GM12865 (cell line): ENCODE data around the gene MAP3K13.
"Not testable (repeated sequence)": the region's sequence is repeated elsewhere in the genome, so short reads cannot be mapped to it uniquely, and the experiment has no call there.

Source experiments
- DNase-seq: peaks from one replicate; pipeline ENCODE4 v3.0.0; 2010; ENCODE audit warnings: low read depth
- H3K4me3 ChIP-seq: 2 replicates; pipeline ENCODE4 v1.5.1; 2011; ENCODE audit warnings: mild to moderate bottlenecking, low read depth, low read length, control low read depth
- CTCF ChIP-seq: IDR thresholded peaks from 2 replicates; pipeline ENCODE4 v1.5.1; 2011; ENCODE audit warnings: low read length, control low read depth, low read depth, inconsistent platforms; ENCODE audit not compliant: insufficient read depth; ENCODE audit errors: missing control alignments

The MAP3K13 gene

GRCh38 chr3:185442031-185442430 is 79.1 kb downstream of the MAP3K13 start:
- no peak for TF ChIP-seq CTCF
- H3K4me3 ChIP-seq = no peak overlapping the region
- DNase-seq = no peak

- H3K4me3 ChIP-seq = no peak overlapping the region
- TF ChIP-seq CTCF = no peak
- DNase-seq = no peak
These were observed 81.4 kb downstream of the MAP3K13 start for GRCh38 chr3:185444329-185444728.

- no peak for DNase-seq
- TF ChIP-seq CTCF = no peak
These were observed 85.2 kb downstream of the MAP3K13 start for GRCh38 chr3:185448107-185448506.

GRCh38 chr3:185451432-185451831 is 88.5 kb downstream of the MAP3K13 start:
- DNase-seq, H3K4me3 ChIP-seq: not testable (repeated sequence)

More at GRCh38 chr3:185448107-185448506, 85.2 kb downstream of the MAP3K13 start:
- H3K4me3 ChIP-seq = no peak overlapping the region

GRCh38 chr3:185457376-185457775 is 94.4 kb downstream of the MAP3K13 start:
- H3K4me3 ChIP-seq = no peak overlapping the region
- no peak for DNase-seq
- TF ChIP-seq CTCF = no peak

GRCh38 chr3:185460309-185460708 is 97.4 kb downstream of the MAP3K13 start:
- no peak overlapping the region for H3K4me3 ChIP-seq
- no peak for DNase-seq
- TF ChIP-seq CTCF = no peak

GRCh38 chr3:185460719-185461350 is 97.9 kb downstream of the MAP3K13 start:
- TF ChIP-seq CTCF = no peak
- DNase-seq = peak; percentile 15
- H3K4me3 ChIP-seq = no peak overlapping the region
